Endothelial cell of umbilical vein (primary cell): ENCODE data around the gene VPS8. TPM values are rescaled to one million over a fixed set of nuclear protein-coding genes. Genes with fewer than 3 reads are reported as not detected.

Experiments used
- BruUV-seq: library from RNA; stranded (reverse); fragments of 400-500 nt; replicated peaks from 2 replicates; lab custom pipeline; 2021; lab: Mats Ljungman, UMichigan
- CTCF ChIA-PET: fragments of 300-600, 350-600 bp; sonication (Branson Sonifier 250); formaldehyde crosslinking; loops from one replicate; lab custom pipeline; 2021; ENCODE audit warnings: antibody characterized with exemption, inconsistent platforms; lab: Charles Lee
- POLR2A ChIA-PET: fragments of 300-600, 350-600 bp; sonication (Branson Sonifier 250); formaldehyde crosslinking; loops from one replicate; lab custom pipeline; 2021; ENCODE audit warnings: antibody characterized with exemption, inconsistent platforms; lab: Charles Lee
- DNase-seq: peaks from one replicate; pipeline ENCODE4 v3.0.0-alpha.2; 2011; ENCODE audit warnings: low read depth, low spot score
- FAIRE-seq: peaks from 2 replicates; lab custom pipeline; 2011; peaks lifted over from hg19 to GRCh38; lab: Jason Lieb, UNC
- H2AFZ ChIP-seq: 2 replicates; pipeline ENCODE4 v1.6.0; 2012; ENCODE audit warnings: low read depth, low read length, control low read depth, inconsistent platforms
- H3K27ac ChIP-seq: 2 replicates; pipeline ENCODE4 v1.5.1; 2011; ENCODE audit warnings: low read depth, mild to moderate bottlenecking, control low read depth, low read length, moderate library complexity; ENCODE audit not compliant: insufficient read depth
- H3K27me3 ChIP-seq, 2 experiments: 2 replicates each; pipeline versions ENCODE4 v1.6.0 to v1.6.1; 2011; ENCODE audit warnings: low read length in 2 of 2, mixed read lengths in 1 of 2; ENCODE audit not compliant: control insufficient read depth in 2 of 2, insufficient read depth in 2 of 2
- H3K36me3 ChIP-seq, 2 experiments: 2 replicates in 1 of 2; 3 replicates in 1 of 2; pipeline ENCODE4 v1.5.1; 2011; ENCODE audit warnings: low read length in 2 of 2, mild to moderate bottlenecking in 1 of 2, moderate library complexity in 1 of 2; ENCODE audit not compliant: control insufficient read depth in 2 of 2, insufficient read depth in 2 of 2; ENCODE audit errors: extremely low read depth in 1 of 2
- H3K4me1 ChIP-seq: 3 replicates; pipeline ENCODE4 v1.5.1; 2011; ENCODE audit warnings: mild to moderate bottlenecking, low read length; ENCODE audit not compliant: control insufficient read depth, insufficient read depth; ENCODE audit errors: extremely low read depth
- H3K4me2 ChIP-seq: 2 replicates; pipeline ENCODE4 v1.6.1; 2011; ENCODE audit warnings: low read length, control low read depth, mixed read lengths; ENCODE audit not compliant: insufficient read depth
- H3K4me3 ChIP-seq, 3 experiments: fragments of 200-600 bp in 1 of 3; sonication (generic), shearing (Covaris generic) in 1 of 3; replicated peaks in 1 of 3; 2 replicates each; pipeline ENCODE4 v1.5.1; 2011 to 2016; ENCODE audit warnings: control low read depth in 3 of 3, low read length in 3 of 3, mild to moderate bottlenecking in 2 of 3, inconsistent platforms in 1 of 3, low read depth in 1 of 3, moderate library complexity in 1 of 3; ENCODE audit not compliant: insufficient read depth in 1 of 3
- H3K79me2 ChIP-seq: 2 replicates; pipeline ENCODE4 v1.6.0; 2012; ENCODE audit warnings: low read length, inconsistent platforms; ENCODE audit not compliant: control insufficient read depth, insufficient read depth
- H3K9ac ChIP-seq: replicated peaks from 2 replicates; pipeline ENCODE3; 2011; ENCODE audit warnings: low read length, control low read depth; ENCODE audit not compliant: insufficient read depth; ENCODE audit errors: extremely low read depth
- H3K9me1 ChIP-seq: replicated peaks from 3 replicates; pipeline ENCODE4 v1.6.0; 2011; ENCODE audit warnings: mild to moderate bottlenecking, low read length; ENCODE audit not compliant: control insufficient read depth, insufficient read depth; ENCODE audit errors: extremely low read depth
- H3K9me3 ChIP-seq: replicated peaks from 2 replicates; pipeline ENCODE4 v1.5.1; 2012; ENCODE audit warnings: low read length, inconsistent platforms; ENCODE audit not compliant: control insufficient read depth, insufficient read depth
- H4K20me1 ChIP-seq: replicated peaks from 2 replicates; pipeline ENCODE3; 2011; ENCODE audit warnings: mild to moderate bottlenecking, low read length; ENCODE audit not compliant: control insufficient read depth, insufficient read depth; ENCODE audit errors: extremely low read depth
- EZH2 ChIP-seq: IDR thresholded peaks from 2 replicates; pipeline ENCODE4 v1.6.1; 2012; ENCODE audit warnings: borderline replicate concordance, low read depth, mild to moderate bottlenecking, moderate library complexity, low read length, inconsistent platforms; ENCODE audit not compliant: severe bottlenecking
- FOS ChIP-seq: IDR thresholded peaks from 2 replicates; pipeline ENCODE4 v1.6.1; 2011; ENCODE audit warnings: mild to moderate bottlenecking, low read length, moderate library complexity, borderline replicate concordance; ENCODE audit not compliant: insufficient read depth
- GATA2 ChIP-seq: IDR thresholded peaks from 2 replicates; pipeline ENCODE4 v1.7.0; 2011; ENCODE audit warnings: low read depth, mild to moderate bottlenecking, moderate library complexity, mixed read lengths, low read length; ENCODE audit not compliant: insufficient read length, insufficient read depth
- JUN ChIP-seq: IDR thresholded peaks from 2 replicates; pipeline ENCODE4 v1.6.1; 2011; ENCODE audit warnings: borderline replicate concordance, low read depth; ENCODE audit not compliant: insufficient read length, insufficient read depth
- MYC ChIP-seq: IDR thresholded peaks from one replicate; pipeline ENCODE4 v1.6.1; 2011; ENCODE audit warnings: mild to moderate bottlenecking, low read depth, low read length
- POLR2A ChIP-seq: IDR thresholded peaks from 2 replicates; pipeline ENCODE4 v1.6.1; 2012; ENCODE audit warnings: low read depth, mild to moderate bottlenecking, control low read depth, low read length
- POLR2AphosphoS5 ChIP-seq: IDR thresholded peaks from 2 replicates; pipeline ENCODE4 v1.6.1; 2012; ENCODE audit warnings: low read depth, mild to moderate bottlenecking, control low read depth, low read length, moderate library complexity; ENCODE audit not compliant: insufficient read depth
- dilution Hi-C: fragments of 300-500 bp; cut with MboI; formaldehyde crosslinking; loops from one replicate; pipeline ENCODE4 v1.15.0; 2019; ENCODE audit warnings: low sequenced_read_pairs; ENCODE audit not compliant: extremely low pct_ligation_motif_present
- intact Hi-C: fragments of 100-400 bp; cut with micrococcal nuclease; formaldehyde crosslinking; loops from one replicate; pipeline ENCODE4 v1.10.0; 2022
- polyA plus RNA-seq, 4 experiments: library from polyadenylated mRNA; depleted of rRNA in 3 of 4; stranded (reverse) in 3 of 4; unstranded in 1 of 4; fragments of >200 nt; gene quantifications; 2 replicates each; pipeline versions ENCODE4 v1.2.1 to v1.2.3, GENCODE V29; 2011 to 2012; ENCODE audit warnings: missing spikeins in 1 of 4
- total RNA-seq: library from RNA; stranded (reverse); gene quantifications from 2 replicates; pipeline ENCODE4 v1.2.3, GENCODE V29; 2021
- TF ChIP-seq, protein P1 (sequence below), 2 donors: IDR thresholded peaks; 1 replicate in 1 of 2; 2 replicates in 1 of 2; pipeline ENCODE4 v1.5.1; 2011; ENCODE audit warnings: low read length in 2 of 2, mild to moderate bottlenecking in 2 of 2, moderate library complexity in 2 of 2, control low read depth in 1 of 2, inconsistent platforms in 1 of 2, low read depth in 1 of 2; ENCODE audit not compliant: insufficient read depth in 1 of 2; ENCODE audit errors: extremely low read depth in 1 of 2
- TF ChIP-seq, protein P2 (sequence below): IDR thresholded peaks from 2 replicates; pipeline ENCODE4 v1.6.1; 2011; ENCODE audit not compliant: insufficient read depth, insufficient read length

The VPS8 gene
- total and polyA plus RNA-seq, 2 donors (not counting 3 experiments of a cell fraction or from before 2014, with no cell fraction given) = 13.7 to 51.6 TPM

DNA sequence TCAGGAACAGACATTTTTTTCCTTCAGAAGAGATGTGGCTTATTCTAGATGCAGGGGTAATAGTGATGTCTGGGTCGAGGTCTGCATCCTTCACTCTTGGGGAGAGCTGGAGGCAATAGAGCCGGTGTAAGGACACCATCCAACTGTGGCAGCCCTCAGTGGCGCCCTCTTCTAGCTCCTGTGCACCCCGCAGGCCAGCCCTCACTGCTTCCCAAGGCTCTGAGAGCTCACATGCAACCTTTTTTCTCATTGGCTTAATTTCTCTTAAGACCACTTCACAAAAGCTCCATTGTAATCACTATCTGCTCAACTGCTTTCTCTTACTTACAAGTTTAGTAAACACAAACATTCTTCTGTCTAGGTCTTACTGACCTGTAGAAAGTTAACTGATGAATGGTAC, 3.9 kb upstream of the VPS8 start:
- peaks cover 12 to 17% of the 10 kb centered on the region in 2 experiments for H3K27me3 ChIP-seq
- FAIRE-seq (no peak), DNase-seq (no peak)
- no peak overlapping the region for H3K9ac ChIP-seq
- TF ChIP-seq, protein P1, sequence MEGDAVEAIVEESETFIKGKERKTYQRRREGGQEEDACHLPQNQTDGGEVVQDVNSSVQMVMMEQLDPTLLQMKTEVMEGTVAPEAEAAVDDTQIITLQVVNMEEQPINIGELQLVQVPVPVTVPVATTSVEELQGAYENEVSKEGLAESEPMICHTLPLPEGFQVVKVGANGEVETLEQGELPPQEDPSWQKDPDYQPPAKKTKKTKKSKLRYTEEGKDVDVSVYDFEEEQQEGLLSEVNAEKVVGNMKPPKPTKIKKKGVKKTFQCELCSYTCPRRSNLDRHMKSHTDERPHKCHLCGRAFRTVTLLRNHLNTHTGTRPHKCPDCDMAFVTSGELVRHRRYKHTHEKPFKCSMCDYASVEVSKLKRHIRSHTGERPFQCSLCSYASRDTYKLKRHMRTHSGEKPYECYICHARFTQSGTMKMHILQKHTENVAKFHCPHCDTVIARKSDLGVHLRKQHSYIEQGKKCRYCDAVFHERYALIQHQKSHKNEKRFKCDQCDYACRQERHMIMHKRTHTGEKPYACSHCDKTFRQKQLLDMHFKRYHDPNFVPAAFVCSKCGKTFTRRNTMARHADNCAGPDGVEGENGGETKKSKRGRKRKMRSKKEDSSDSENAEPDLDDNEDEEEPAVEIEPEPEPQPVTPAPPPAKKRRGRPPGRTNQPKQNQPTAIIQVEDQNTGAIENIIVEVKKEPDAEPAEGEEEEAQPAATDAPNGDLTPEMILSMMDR (IDR thresholded peaks at IDR 0.05; ENCODE audit: extremely low read depth in 1 of 2, insufficient read depth in 1 of 2, low read depth in 1 of 2, low read length in 2 of 2) = peak; percentile 8 to 21
- TF ChIP-seq POLR2AphosphoS5 = no peak
- H3K9me3 ChIP-seq = no peaks in the 10 kb centered on the region
- ChIA-PET CTCF (interaction anchor here (0.9 to 1.7 kb wide), 7 partner anchors 9 to 437 kb away, joined by 3 to 11 read pairs (median 4); partner anchors contain the start of gene EPHB3), POLR2A (no interaction called here)
- no peaks in the 10 kb centered on the region for H3K9me1 ChIP-seq
- H3K4me1 ChIP-seq = peaks cover 5% of the 10 kb centered on the region
- dilution Hi-C loops (no loop called here), intact Hi-C loops (no loop called here)
- no peak overlapping the region for H2AFZ ChIP-seq
- H3K79me2 ChIP-seq = peaks cover 4% of the 10 kb centered on the region
- H3K27ac ChIP-seq = no peak overlapping the region
- H3K4me3 ChIP-seq = no peak overlapping the region
- H3K4me2 ChIP-seq = no peak overlapping the region
- no peaks in the 10 kb centered on the region for H4K20me1 ChIP-seq
- no TSS peak for BruUV-seq
- H3K36me3 ChIP-seq = no peaks in the 10 kb centered on the region

DNA sequence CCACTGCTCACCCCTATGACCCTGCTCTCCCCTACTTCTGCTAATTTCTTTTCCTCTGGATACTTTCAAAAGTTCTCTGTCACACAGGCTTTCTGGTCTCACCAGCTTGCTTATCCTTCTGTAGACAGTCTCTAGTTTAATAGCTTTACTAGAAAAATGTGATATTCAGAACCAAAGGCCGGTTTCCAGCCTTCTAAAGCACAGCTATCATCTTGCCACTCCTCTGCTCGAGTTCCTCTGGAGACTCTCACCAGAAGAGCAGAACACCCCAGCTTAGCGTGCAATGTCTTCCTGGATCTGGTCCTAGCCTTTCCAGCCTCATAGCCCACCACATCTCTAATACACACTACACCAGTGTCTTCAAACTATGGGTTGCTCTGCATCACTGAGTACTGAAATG, 1.8 kb upstream of the VPS8 start:
- no peak for TF ChIP-seq POLR2AphosphoS5
- TF ChIP-seq, protein P1 (IDR thresholded peaks at IDR 0.05; ENCODE audit: extremely low read depth in 1 of 2, insufficient read depth in 1 of 2, low read depth in 1 of 2, low read length in 2 of 2) = no peak
- TF ChIP-seq, protein P2, sequence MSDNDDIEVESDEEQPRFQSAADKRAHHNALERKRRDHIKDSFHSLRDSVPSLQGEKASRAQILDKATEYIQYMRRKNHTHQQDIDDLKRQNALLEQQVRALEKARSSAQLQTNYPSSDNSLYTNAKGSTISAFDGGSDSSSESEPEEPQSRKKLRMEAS = no peak
- TF ChIP-seq GATA2 = no peak
- TF ChIP-seq JUN = no peak
- TF ChIP-seq EZH2 = no peak
- TF ChIP-seq MYC = no peak
- TF ChIP-seq POLR2A = no peak
- no peak for TF ChIP-seq FOS
- BruUV-seq = no TSS peak
- no peaks in the 10 kb centered on the region for H3K9me1 ChIP-seq
- peaks cover 12 to 17% of the 10 kb centered on the region in 2 experiments for H3K27me3 ChIP-seq
- ChIA-PET POLR2A (no interaction called here), CTCF (no interaction called here)
- H3K9ac ChIP-seq = no peak overlapping the region
- H3K4me2 ChIP-seq = no peak overlapping the region
- no peak overlapping the region for H3K4me3 ChIP-seq
- dilution Hi-C loops = no loop called here
- no peak overlapping the region for H3K27ac ChIP-seq
- H3K79me2 ChIP-seq = peaks cover 11% of the 10 kb centered on the region
- DNase-seq (no peak), FAIRE-seq (no peak)
- H3K36me3 ChIP-seq = no peaks in the 10 kb centered on the region
- intact Hi-C loops = no loop called here
- H3K4me1 ChIP-seq = peaks cover 7% of the 10 kb centered on the region
- H4K20me1 ChIP-seq = no peaks in the 10 kb centered on the region
- H3K9me3 ChIP-seq = no peaks in the 10 kb centered on the region
- H2AFZ ChIP-seq = no peak overlapping the region
